Measurements from ENCODE around the gene PTCH2.
"Not testable (repeated sequence)": the region's sequence is repeated elsewhere in the genome, so short reads cannot be mapped to it uniquely, and the experiment has no call there.

Gene PTCH2

DNA sequence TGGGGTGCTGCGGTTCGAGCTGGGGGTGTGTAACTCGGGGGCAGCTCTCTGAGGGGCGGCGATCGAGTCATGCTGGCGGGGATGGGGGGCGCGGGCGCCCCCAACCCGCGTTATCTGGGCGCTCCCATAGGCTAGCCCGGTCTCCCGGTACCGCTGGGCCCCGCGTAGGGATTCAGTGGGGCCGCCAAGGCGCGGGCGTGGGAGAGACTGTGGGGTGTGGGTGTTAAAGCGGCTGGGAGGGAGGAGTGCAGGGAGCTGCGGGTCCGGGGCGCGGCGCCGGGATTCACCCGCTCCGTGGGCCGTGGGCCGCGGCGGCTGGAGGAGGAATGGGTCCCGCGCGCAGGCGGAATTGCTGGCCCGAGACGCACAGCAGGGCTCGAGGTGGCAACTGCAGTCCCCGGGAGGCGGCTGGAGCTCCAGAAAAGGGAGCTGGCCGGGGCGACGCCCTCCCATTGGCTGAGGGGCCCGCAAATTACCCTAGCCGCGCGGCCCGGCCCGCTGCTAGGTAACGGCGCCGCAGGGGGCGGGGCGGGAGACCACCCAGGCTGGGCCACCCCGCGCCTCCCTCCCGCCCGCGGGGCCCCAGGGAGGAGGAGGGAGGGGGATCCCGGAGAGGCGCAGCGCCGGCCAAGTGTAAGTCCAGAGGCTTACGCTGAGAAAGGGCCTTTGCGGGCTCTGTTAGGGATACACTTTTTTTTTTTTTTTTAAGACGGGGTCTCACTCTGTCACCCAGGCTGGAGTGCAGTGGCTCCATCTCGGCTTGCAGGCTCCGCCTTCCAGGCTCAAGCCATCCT lies at the start of gene PTCH2:
Gene PTCH2 (minus strand): TSS at position 392 of the 794 bp plus-strand sequence. CDS start 321 bp downstream, at position 71.
- peak; percentile 75 for DNase-seq

- no peak for DNase-seq
Measured at GRCh38 chr1:44890007-44890406, 47.0 kb upstream of the PTCH2 start.

GRCh38 chr1:44885406-44885805 lies 42.4 kb upstream of the PTCH2 start:
- DNase-seq = no peak

- no peak for DNase-seq
Measured at GRCh38 chr1:44884746-44885145, 41.7 kb upstream of the PTCH2 start.

GRCh38 chr1:44881011-44881632 lies 38.1 kb upstream of the PTCH2 start:
- DNase-seq = no peak

- no peak for DNase-seq
Measured at GRCh38 chr1:44874155-44874554, 31.1 kb upstream of the PTCH2 start.

GRCh38 chr1:44870096-44870495 lies 27.0 kb upstream of the PTCH2 start:
- no peak for DNase-seq

DNA sequence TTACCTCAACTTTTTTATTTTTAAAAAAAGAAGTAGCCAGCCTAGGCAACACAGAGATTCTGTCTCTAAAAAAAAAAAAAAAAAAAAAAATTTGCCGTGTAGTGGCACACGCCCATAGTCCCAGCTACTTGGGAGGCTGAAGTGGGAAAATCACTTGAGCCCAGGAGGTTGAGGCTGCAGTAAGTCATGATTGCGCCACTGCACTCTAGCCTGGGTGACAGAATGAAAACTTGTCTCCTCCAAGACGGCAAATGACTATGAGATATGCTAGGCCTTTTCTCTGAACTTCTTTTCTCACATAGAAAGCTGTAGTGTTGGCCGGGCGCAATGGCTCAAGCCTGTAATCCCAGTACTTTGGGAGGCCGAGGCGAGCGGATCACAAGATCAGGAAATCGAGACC lies 24.7 kb upstream of the PTCH2 start:
- no peak for DNase-seq

DNA sequence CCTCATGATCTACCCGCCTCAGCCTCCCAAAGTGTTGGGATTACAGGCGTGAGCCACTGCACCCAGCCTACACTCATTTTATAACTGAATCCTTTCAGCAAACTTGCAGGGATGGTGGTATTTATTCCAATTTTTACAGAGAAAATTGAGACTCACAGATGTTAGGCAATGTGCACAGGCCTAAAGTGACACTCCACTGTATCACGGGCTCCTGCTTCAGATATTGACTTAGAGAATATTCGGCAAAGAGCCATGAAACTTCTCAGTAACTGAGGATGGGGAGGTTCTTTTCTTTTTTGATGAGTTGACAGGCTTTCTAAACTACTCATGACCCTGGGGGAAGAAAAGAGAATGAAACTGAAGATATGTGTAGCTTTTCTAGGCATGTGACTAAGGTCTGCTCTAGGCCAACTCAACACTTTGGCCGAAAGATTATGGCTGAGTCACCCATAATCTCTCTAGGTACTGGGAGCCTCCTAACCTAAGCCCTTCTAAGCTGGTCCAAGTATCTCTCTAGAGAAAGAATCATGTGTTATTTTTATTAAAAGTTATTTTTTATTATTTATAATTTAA lies 19.9 kb upstream of the PTCH2 start:
- DNase-seq = no peak

DNA sequence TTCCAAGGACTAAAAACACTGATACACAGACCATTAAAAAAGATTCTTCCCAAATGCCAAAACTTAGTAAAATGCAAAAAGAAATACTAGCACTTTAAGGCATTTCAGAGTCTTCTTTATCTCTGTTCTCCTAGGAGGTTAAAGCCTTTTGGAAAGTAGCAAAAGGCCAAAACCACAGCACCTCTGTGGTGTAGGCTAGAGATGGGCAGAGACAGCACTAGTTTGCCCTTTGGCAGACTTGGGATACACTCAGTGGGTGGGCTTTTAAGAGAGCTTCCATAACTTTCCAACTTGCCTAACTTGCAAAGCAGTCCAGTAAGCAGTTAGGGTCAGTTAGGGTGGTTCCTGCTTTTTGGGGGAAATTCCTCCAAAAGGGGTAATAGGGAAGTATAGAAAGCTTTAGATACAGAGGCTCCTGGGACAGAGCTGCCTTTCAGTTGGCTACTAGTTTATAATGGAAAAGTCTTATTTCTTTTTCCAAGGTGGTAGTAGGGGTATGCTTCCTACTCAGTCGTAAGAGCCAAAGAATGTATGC lies 17.9 kb upstream of the PTCH2 start:
- no peak for DNase-seq

DNA sequence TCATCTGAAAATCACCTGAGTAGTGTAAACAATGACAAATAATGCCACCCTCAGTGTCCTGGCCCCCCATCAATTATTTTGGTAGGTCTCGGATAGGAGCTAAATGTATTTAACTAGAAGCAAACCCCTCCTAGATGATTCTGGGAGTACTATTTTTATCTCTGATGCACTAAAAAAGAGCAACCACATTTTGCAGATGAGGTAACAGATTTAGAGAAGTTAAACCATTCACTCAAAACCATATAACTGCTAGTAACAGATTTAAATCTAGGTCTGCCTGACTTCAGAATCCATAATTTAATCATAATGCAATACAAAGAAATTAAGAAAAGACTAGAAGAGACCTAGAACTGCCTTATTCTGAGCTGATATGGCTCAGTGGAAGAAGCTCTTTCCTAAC lies 17.3 kb upstream of the PTCH2 start:
- DNase-seq = no peak

DNA sequence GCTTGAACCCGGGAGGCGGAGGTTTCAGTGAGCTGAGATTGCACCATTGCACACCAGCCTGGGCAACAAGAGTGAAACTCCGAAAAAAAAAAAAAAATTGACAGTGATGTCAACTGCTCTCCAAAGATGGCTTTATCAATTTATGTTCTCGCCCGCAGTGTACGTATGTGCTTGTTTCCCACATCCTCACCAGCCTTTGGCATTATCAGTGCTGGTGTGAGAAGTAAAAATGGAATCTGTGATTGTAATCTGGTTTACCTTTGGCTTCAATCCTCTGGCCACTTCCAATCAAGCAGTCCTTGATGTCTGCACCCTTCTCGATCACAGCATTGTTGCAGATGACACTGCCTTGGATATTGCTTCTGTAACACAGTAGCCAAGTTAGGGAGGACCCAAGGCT lies 14.4 kb upstream of the PTCH2 start:
- DNase-seq = no peak

GRCh38 chr1:44855742-44856141 lies 12.7 kb upstream of the PTCH2 start:
- DNase-seq = no peak

DNA sequence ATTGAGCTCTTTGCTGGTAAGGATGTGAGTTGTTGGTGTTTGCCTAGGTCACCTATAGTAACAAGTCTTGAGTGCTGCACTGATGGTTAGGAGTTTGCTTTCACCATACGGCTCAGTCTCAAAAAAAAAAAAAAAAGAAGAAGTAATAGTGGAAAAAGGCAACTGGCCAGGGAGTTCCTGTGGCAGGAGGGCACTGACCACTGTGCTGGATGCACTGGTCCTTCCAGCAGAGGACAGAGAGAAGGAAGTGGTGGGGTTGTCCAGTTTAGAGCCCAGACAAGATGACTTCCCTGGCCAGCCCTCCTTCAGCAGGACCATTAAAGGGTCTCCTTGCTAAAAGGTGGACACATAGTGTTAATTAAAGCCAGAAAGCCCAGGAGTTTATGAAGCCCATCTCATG lies 11.9 kb upstream of the PTCH2 start:
- no peak for DNase-seq

GRCh38 chr1:44853201-44853600 lies 10.1 kb upstream of the PTCH2 start:
- no peak for DNase-seq

- DNase-seq = no peak
Measured at GRCh38 chr1:44851308-44851707, 8.3 kb upstream of the PTCH2 start.

DNA sequence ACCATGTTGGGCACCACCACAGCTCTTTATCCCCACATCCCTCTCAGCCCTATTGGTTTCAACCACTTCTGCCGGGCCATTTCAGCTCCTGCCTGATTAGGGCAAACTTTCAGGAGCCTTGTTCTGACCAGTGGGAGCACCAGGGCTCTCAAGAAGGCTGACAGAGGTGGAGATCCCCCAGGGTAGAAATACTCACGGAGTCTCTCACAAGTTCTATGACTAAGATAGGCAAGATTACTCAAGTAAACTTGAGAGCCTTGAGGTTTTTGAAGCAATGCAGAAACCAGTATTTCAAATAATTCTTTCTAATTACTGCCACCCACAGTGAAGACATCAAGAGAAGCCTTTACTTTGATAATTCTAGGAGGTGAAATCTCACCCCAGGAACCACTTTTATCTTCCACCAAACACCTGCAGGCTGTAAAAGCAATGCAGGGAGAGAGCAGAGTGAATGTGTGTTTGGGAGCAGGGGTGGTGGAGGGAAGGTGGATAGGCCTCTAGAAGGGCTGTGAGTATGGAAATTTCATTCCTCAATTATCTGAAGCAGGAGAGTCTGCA lies 6.6 kb upstream of the PTCH2 start:
- no peak for DNase-seq

DNA sequence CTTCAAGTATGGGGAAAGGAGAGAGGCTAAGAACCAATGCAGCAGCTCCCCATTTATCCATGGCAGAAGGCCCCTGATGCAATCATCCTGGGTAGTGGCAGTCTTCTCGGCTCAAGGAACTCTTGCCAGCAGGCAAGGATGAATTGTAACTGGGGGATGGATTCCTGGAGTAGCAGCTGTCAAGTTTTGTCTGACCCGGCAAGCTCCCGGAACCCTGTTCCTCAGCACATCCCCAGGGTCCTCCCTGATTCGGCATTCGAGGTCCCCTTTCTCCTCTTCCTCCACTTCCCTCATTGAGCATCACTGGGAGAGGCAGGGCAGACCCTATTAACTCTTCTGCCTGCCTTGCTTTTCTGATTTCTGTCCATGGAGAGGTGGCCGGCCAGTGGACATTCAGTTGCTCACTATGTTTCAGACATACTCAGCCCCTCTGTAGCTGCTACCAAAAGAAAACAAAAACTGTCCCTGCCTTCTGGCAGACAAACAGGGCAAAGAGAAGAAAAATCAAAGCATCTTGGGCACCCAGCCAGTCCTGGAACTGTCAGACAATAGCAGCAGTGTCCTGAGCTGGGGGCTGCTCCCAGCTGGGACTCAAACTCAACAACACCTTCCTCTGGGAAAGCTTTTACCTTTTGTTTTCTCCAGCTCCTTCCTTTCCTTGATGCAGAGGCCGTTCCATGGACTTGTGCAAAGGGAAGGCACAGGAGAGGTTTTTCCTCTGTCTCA lies 5.6 kb upstream of the PTCH2 start:
- DNase-seq = no peak

DNA sequence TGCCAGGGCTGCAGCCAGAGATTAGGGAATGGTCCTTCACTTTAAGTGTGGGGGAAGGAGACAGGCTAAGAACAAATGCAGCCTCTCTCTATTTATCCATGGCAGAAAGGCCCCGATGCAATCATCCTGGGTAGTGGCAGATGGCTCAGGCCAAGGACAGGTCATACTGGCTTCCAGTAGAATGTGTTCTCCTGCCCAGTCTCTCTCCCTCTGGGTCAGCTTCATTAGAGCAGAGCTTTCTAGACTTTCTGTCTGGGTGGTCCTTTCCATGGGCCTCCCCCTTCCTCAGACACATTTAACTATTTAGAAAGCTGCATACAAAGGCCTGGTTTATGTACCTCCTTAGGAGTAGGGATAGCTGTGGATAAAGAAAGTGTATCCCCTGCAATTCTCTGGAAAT lies 4.8 kb upstream of the PTCH2 start:
- DNase-seq = no peak

- no peak for DNase-seq
Measured at GRCh38 chr1:44846985-44847384, 3.9 kb upstream of the PTCH2 start.

DNA sequence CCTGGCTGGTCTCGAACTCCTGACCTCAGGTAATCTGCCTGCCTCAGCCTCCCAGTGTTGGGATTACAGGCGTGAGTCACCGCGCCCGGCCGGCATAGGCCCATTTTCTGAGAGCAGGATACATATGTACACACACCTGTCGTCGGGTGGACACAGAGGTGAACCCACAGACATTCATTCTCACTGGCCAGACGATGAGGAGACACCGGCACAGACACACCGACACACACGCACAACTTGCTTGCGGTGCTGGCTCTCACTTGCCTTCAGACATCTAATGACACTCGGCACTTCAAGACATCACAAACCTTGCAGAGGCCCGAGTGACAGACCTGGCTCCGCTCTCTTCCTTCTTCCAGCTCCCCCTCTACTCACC lies 579 bp downstream of the PTCH2 start:
- DNase-seq = no peak

DNA sequence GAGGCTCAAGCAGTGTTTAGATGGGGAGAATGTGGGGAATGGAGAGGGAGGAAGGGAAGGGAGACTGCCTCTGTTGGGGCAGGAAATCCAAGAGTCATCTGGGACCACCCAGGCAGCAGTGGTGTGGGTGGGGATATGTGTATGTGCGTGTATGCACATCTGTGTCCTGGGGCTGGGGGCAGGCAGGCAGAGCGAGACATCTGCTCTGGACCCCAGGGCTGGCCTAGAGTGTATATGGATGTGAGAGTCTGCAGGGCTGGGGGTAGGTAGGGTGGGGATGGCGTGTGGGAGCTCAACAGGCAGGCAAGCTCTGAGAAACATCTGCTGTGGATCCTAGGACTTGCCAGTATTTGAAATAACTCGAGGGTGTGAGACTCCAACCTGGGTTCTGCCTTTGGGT lies 3.5 kb downstream of the PTCH2 start:
- no peak for DNase-seq

- DNase-seq = not testable (repeated sequence)
Measured at GRCh38 chr1:44838294-44838693, 4.8 kb downstream of the PTCH2 start.
